HFF-Myc (cell line): Measurements from ENCODE around the gene MAX.

Experiments used
- DNase-seq: peaks from one replicate; pipeline ENCODE4 v3.0.0-alpha.2; 2011; ENCODE audit warnings: low read depth; ENCODE audit errors: extremely low read depth
- H3K4me3 ChIP-seq: replicated peaks from 2 replicates; pipeline ENCODE4 v1.5.1; 2011; ENCODE audit warnings: low read depth, mild to moderate bottlenecking, control low read depth, low read length
- CTCF ChIP-seq: IDR thresholded peaks from 2 replicates; pipeline ENCODE4 v1.5.1; 2012; ENCODE audit warnings: mild to moderate bottlenecking, low read depth, low read length, control low read depth; ENCODE audit errors: missing control alignments

MAX gene

GRCh38 chr14:65041434-65041915 lies 60.8 kb downstream of the MAX start:
- H3K4me3 ChIP-seq: no peak overlapping the region
- TF ChIP-seq CTCF: no peak
- no peak for DNase-seq

GRCh38 chr14:65040666-65041433 lies 61.5 kb downstream of the MAX start:
- no peak for TF ChIP-seq CTCF
- DNase-seq: no peak
- no peak overlapping the region for H3K4me3 ChIP-seq

GRCh38 chr14:65038966-65039365 lies 63.4 kb downstream of the MAX start:
- H3K4me3 ChIP-seq: no peak overlapping the region
- DNase-seq: no peak
- no peak for TF ChIP-seq CTCF

- no peak for TF ChIP-seq CTCF
- no peak overlapping the region for H3K4me3 ChIP-seq
- no peak for DNase-seq
Measured at GRCh38 chr14:65035049-65035448, 67.3 kb downstream of the MAX start.

- TF ChIP-seq CTCF: no peak
- H3K4me3 ChIP-seq: no peak overlapping the region
- DNase-seq: no peak
Measured at GRCh38 chr14:65034021-65034420, 68.3 kb downstream of the MAX start.

GRCh38 chr14:65033181-65033580 lies 69.1 kb downstream of the MAX start:
- TF ChIP-seq CTCF: no peak
- no peak for DNase-seq

More at GRCh38 chr14:65033181-65033580, 69.1 kb downstream of the MAX start:
- no peak overlapping the region for H3K4me3 ChIP-seq
